Hippocampal formation (tissue), 2 donors: ENCODE results near the gene MUSTN1.

Source experiments
- DNase-seq, 2 donors: peaks; one replicate each; lab custom pipeline; 2025; lab: John Stamatoyannopoulos, UW

Gene MUSTN1

DNA sequence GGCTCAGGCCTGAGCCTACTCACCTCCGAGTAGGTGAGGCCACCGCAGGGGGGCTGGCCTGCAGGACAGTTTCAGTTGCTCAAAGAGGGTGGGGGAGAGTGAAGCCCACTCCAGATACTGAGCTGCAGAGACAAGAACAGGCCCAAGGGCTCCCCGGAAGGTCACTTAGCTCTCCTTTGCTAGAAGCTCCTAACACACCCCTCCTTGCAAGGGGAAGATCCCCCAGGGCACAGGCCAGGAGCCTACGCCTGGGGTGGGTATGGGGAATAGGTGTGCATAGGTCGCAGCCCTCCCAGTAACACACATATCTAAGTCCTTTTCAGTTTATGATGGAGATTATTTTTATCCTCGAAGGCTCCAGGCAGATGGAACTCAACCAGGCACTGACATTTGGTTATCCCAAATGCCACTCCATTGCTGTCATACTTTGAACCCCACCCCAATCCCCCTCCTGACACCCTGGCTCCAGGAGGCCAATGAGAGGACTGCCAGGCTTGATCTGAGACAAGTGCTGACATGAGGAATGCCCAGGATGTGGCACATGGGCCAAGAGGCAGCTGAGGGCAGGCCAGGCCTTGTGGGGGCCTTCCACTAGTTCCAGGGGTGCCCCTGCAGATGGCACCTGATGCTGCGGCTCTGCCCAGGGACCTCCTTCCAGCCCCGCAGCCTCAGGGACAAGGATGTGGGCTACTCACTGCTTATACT lies 1.1 kb upstream of the MUSTN1 start:
- no peak for DNase-seq

GRCh38 chr3:52833202-52833601 lies 1.6 kb downstream of the MUSTN1 start:
- no peak for DNase-seq

- no peak for DNase-seq
Observed at GRCh38 chr3:52831500-52832301, 3.1 kb downstream of the MUSTN1 start.

GRCh38 chr3:52830535-52831258 lies 4.1 kb downstream of the MUSTN1 start, which contains the start of gene ITIH4:
TSS of gene ITIH4 (minus strand) at chr3:52830672. CDS start at chr3:52830642, 30 bp downstream.
- DNase-seq, result no peak

GRCh38 chr3:52829906-52830463 lies 4.8 kb downstream of the MUSTN1 start:
- no peak for DNase-seq

DNA sequence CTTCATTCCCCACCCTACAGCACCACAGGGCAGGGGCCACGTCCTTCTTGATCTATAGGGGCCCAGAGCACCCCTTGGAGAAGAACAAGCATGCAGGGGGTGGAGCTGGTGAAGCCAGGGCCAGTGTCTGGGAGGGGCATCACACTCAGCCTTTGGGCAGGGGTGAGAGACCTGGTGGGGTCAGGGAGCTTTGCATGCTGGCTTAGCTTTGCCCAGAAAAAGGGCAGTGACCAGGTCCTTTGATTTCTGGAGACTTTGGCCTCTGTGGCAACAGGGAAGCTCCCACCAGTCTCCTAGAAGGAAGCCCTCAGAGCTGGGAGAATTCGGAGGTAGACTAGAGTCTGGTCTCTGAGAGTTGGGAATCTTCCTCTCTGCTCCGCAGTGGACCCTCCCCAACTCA lies 5.3 kb downstream of the MUSTN1 start:
- no peak for DNase-seq

DNA sequence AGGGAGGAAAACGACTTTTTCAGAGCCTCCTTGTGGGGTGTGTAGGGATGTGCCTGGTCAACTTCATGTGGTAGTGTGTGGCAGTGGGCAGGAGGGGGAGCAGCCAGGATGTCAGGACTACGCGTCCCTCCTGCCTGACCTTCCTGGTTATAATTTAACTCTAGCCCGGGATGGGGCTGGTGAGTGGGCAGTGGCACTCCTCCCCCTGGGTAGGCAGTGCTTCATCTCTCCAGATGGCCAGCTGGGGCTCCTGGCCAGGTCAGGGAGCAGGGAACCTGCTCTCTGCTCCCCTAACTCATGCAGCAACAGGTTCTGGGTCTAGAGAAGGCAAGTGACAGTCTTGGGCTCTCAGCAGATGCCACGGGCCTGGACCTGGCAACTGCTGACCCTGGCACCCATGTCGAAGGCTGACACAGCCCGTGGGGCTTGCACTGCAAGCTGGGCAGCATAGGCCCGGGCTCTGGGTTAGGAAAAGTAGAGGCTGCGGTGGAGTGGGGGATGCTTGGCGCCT lies 6.9 kb downstream of the MUSTN1 start:
- DNase-seq, result no peak

DNA sequence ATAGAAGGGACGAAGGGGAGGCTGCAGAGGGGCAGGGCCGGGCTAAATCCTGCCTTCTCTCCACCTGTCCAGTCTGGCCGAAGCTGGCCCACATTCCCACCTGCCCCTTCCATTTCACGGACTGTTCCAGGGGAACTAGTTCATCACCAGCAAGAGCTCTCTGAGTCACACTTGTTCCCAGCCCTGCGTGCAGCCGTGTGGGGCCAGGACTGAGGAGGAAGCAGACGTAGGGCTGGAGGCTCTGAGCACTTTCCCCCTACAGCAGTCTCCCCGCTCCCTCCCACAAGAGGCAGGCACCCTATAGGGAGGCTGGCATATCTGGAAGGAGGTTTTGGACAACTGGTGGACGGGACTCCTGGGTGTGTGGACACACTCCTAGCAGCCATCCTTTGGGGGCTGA lies 7.4 kb downstream of the MUSTN1 start:
- no peak for DNase-seq

GRCh38 chr3:52824037-52824436 lies 10.8 kb downstream of the MUSTN1 start:
- DNase-seq, result no peak

DNA sequence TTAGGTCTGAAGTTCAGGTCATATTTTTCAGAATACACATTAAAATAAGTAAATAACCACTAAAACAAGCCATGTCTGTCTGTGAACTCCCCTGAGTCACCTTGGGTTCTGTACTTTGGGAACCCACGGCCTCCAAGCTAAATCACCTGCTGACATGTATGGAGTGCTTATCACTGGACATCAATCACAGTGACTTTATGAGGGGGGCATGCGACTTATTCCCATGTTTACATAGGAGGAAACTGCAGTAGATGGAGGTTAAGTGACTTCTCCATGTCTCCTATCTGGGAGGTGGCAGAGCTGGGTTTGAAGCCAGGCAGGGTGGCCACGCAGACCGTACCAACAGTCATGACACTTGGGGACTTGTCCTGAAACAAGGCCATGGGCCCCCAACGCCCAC lies 12.5 kb downstream of the MUSTN1 start:
- DNase-seq, result no peak

- DNase-seq, result no peak
Observed at GRCh38 chr3:52820736-52821135, 14.1 kb downstream of the MUSTN1 start.

DNA sequence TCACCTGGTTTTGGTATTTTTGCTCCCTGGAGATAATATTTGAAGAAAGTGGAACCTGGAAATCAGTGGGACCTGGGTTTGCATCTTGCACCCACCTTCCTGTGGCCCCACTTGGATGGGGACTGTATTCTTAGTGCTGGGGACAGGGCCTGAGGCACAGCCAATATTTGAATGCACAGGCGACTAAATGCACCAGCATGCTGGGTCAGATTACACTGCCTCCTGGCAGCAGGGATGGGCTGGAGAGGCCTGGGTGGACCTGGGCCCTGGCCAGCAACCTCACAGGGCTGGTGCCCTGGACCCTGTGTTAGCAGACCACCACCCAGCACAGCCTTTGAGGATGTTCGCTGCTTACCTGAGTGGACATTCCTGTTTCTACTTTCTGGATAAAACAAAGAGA lies 14.9 kb downstream of the MUSTN1 start:
- DNase-seq, result no peak

DNA sequence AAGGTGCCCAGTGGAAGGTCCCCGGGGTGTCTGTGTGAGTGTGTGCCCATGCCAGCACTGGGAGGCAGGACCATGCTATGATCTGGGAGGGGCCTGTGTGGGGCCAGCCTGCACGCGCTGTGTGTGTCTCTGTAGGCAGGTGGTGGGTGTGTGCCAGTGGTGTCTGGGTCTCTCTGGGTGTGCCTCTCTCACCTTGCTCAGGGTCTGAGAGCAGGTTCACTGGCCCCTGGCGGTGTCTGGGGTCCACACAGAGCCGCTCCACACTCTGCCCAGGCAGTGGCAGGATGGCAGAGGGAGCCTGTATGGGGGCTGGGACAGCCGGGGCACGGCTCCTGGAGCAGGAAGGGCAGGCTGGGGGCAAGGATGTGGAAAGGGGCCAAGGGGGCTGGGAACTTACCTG lies 17.0 kb downstream of the MUSTN1 start:
- DNase-seq, result no peak

GRCh38 chr3:52817221-52817620 lies 17.6 kb downstream of the MUSTN1 start:
- no peak for DNase-seq

DNA sequence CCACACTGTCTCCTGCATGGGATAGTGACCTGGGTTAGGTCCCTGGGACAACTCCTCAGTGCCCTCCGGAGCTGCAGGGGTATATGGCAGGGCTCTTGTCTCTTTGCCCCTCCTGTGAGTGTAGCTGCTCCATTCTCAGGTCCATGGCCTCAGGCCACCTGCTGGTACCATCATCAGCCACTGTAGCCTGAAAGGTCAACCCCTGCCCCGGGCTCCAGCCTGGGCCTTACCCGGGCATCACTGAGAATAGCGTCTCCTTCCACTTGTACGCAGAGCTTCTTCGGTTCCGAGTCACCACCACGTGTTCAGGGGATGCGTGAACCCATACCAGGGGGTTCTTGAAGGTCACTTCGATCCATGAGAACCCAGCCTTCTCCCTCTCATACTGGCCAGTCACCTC lies 18.2 kb downstream of the MUSTN1 start:
- no peak for DNase-seq

- no peak for DNase-seq
Observed at GRCh38 chr3:52816199-52816598, 18.6 kb downstream of the MUSTN1 start.

GRCh38 chr3:52813810-52814209 lies 21.0 kb downstream of the MUSTN1 start:
- DNase-seq, result no peak

- no peak for DNase-seq
Observed at GRCh38 chr3:52811452-52812011, 23.3 kb downstream of the MUSTN1 start.

DNA sequence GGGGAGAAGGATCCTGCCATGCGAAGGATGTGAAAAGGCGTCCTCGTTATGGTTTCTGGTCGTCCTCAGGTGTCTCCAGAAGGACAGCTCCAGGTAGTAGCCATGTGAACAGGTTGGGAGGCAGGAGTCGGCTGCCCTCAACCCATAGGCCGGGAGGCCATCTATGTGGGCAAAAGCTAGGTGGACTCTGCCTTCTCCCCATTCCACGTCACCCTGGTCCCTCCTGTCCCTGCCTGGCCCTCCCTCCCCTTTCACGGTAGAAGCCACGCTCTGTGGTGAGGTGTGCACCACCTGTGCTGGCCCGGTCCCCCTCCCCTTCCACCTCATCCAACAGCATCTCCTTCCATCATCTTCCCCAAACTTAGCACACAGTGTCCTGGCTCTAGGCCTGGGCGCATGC lies 23.9 kb downstream of the MUSTN1 start:
- DNase-seq, result no peak

DNA sequence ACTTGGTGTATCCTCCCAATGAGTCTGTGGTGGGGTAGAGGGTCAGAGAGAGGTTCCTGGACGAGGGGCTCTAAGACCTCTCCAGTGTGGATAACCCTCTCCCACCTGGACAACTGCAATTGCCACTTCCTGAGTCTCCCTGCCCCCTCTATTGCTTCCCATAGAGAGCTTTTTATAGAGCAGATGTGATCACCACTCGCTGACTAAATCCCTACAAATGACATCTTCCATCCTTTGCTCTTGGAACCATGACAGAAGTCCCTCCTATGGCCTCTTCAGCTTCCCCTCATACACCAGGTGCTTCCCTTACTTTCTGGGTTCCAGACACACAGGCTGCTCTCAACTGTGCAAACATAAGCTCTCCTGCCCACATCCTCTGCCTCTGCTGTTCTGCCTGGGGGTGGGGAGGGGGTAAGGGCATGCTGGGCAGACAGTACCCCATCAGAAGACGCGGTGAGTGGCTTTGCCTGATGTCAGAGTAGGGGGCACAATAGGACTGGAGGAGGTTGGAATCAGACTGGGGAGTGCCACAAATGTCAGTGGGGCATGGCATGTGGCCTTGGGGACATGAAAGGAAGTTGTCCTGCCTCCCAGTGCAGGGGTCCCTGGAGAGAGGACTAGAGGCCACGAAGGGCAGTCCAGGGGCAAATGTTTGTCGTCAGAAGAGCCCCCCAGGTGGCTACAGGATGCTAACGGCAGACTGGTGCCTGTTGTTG lies 25.0 kb downstream of the MUSTN1 start:
- no peak for DNase-seq

DNA sequence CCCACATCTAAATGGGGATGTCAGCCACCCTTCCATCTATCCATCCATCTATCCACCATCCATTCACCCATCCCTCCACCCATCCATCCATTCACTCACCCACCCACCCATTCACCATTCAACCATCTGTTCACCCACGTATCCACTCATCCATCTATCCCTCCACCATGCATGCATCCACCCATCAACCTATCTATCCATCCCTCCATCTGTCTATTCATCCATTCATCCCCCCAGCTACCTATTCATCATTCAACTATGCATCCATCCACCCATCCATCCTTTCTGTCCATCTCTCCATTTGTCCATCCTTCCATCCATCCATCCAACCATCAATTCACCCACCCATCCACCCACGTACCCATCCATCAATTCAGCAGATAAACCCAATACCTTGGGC lies 25.7 kb downstream of the MUSTN1 start:
- no peak for DNase-seq
